HEK293T (cell line): ENCODE measurements around the gene NR1H3.

Experiments used
- ARNT ChIP-seq: fragments of 450-650 bp; IDR thresholded peaks from 2 replicates; pipeline ENCODE4 v1.6.1; 2017; ENCODE audit warnings: mild to moderate bottlenecking
- BHLHE40 ChIP-seq: fragments of 450-650 bp; IDR thresholded peaks from 2 replicates; pipeline ENCODE4 v1.6.1; 2016; ENCODE audit warnings: mild to moderate bottlenecking, moderate library complexity, borderline replicate concordance
- ELF4 ChIP-seq: fragments of 450-650 bp; IDR thresholded peaks from 2 replicates; pipeline ENCODE4 v1.6.1; 2017; ENCODE audit warnings: antibody characterized with exemption
- FOXM1 ChIP-seq: fragments of 450-650 bp; IDR thresholded peaks from 2 replicates; pipeline ENCODE4 v1.6.1; 2017; ENCODE audit warnings: mild to moderate bottlenecking, borderline replicate concordance
- HDGF ChIP-seq: fragments of 450-650 bp; IDR thresholded peaks from 2 replicates; pipeline ENCODE4 v1.6.1; 2017; ENCODE audit warnings: antibody characterized with exemption, borderline replicate concordance
- NFRKB ChIP-seq: fragments of 450-650 bp; IDR thresholded peaks from 2 replicates; pipeline ENCODE4 v1.6.1; 2016; ENCODE audit warnings: mild to moderate bottlenecking, moderate library complexity
- PKNOX1 ChIP-seq: fragments of 450-650 bp; IDR thresholded peaks from 2 replicates; pipeline ENCODE4 v1.6.1; 2016
- SP1 ChIP-seq: fragments of 450-650 bp; IDR thresholded peaks from 2 replicates; pipeline ENCODE4 v1.6.1; 2017
- TARDBP ChIP-seq: fragments of 450-650 bp; IDR thresholded peaks from 2 replicates; pipeline ENCODE4 v1.6.1; 2016

GRCh38 chr11:47270331-47271271 is 12.8 kb downstream of the NR1H3 start:
- TF ChIP-seq PKNOX1 (no peak), SP1 (no peak), FOXM1 (no peak), HDGF (no peak), NFRKB (no peak), BHLHE40 (no peak), ELF4 (no peak), ARNT (no peak), TARDBP (no peak)
